IMR-90 (cell line): ENCODE measurements around the gene AMOTL2. TPM values are rescaled to one million over a fixed set of nuclear protein-coding genes. Genes with fewer than 3 reads are reported as not detected.
A peak's percentile ranks its signal among the peaks of the same experiment; 100 is the strongest.

ENCODE experiments used
- ATAC-seq: fragments of 200-7000 bp; cut with Tn5 transposase; 2 replicates; pipeline ENCODE4 v1.9.1; 2020; ENCODE audit warnings: low read depth, mild to moderate bottlenecking, moderate library complexity
- BruUV-seq: library from RNA; stranded (reverse); fragments of 400-500 nt; replicated peaks from 2 replicates; lab custom pipeline; 2021; lab: Mats Ljungman, UMichigan
- CTCF ChIA-PET: fragments of 300-600 bp; formaldehyde crosslinking; extraction: SDS; loops from one replicate; lab custom pipeline; 2021; ENCODE audit warnings: antibody characterized with exemption; lab: Yijun Ruan, JAX
- POLR2A ChIA-PET: fragments of 300-600 bp; sonication (Branson Sonifier 250); formaldehyde crosslinking; loops from one replicate; lab custom pipeline; 2022; ENCODE audit warnings: antibody characterized with exemption; ENCODE audit not compliant: unreplicated experiment; lab: Charles Lee
- DNase-seq: peaks from one replicate; pipeline ENCODE4 v3.0.0; 2013
- H2AFZ ChIP-seq: replicated peaks from 2 replicates; pipeline ENCODE3; 2013; ENCODE audit warnings: low read length, mild to moderate bottlenecking; ENCODE audit not compliant: poor library complexity
- H2AK5ac ChIP-seq: 2 replicates; pipeline ENCODE4 v1.6.1; 2013; ENCODE audit warnings: low read depth, low read length, inconsistent platforms
- H2AK9ac ChIP-seq: replicated peaks from 2 replicates; pipeline ENCODE3; 2013; ENCODE audit warnings: mild to moderate bottlenecking, low read depth, low read length, moderate library complexity; ENCODE audit not compliant: poor library complexity
- H2BK120ac ChIP-seq: 2 replicates; pipeline ENCODE4 v1.6.1; 2013; ENCODE audit warnings: low read depth, low read length, inconsistent platforms
- H2BK15ac ChIP-seq: 3 replicates; pipeline ENCODE4 v1.6.1; 2013; ENCODE audit warnings: low read depth, low read length, inconsistent platforms
- H2BK20ac ChIP-seq: 2 replicates; pipeline ENCODE4 v1.6.1; 2013; ENCODE audit warnings: low read depth, mild to moderate bottlenecking, inconsistent platforms, low read length, moderate library complexity
- H2BK5ac ChIP-seq: 2 replicates; pipeline ENCODE4 v1.6.1; 2013; ENCODE audit warnings: mild to moderate bottlenecking, low read depth, low read length, inconsistent platforms; ENCODE audit not compliant: poor library complexity, severe bottlenecking
- H3K14ac ChIP-seq: replicated peaks from 2 replicates; pipeline ENCODE4 v1.6.1; 2013; ENCODE audit warnings: low read depth, low read length, inconsistent platforms
- H3K18ac ChIP-seq: 2 replicates; pipeline ENCODE4 v1.6.1; 2013; ENCODE audit warnings: low read depth, low read length, control low read depth
- H3K23ac ChIP-seq: 2 replicates; pipeline ENCODE4 v1.6.1; 2013; ENCODE audit warnings: low read depth, low read length, inconsistent platforms
- H3K27ac ChIP-seq: 2 replicates; pipeline ENCODE4 v1.5.1; 2013; ENCODE audit warnings: mild to moderate bottlenecking, control low read depth, low read length; ENCODE audit not compliant: insufficient read depth
- H3K27me3 ChIP-seq: 2 replicates; pipeline ENCODE4 v1.6.1; 2013; ENCODE audit warnings: low read length; ENCODE audit not compliant: control insufficient read depth, insufficient read depth
- H3K36me3 ChIP-seq: 2 replicates; pipeline ENCODE4 v1.6.1; 2013; ENCODE audit warnings: low read length, mixed read lengths; ENCODE audit not compliant: control insufficient read depth, insufficient read depth
- H3K4ac ChIP-seq: 2 replicates; pipeline ENCODE4 v1.6.1; 2013; ENCODE audit warnings: low read depth, low read length, inconsistent platforms
- H3K4me1 ChIP-seq: 2 replicates; pipeline ENCODE4 v1.6.1; 2013; ENCODE audit warnings: low read length, mixed read lengths; ENCODE audit not compliant: control insufficient read depth, insufficient read depth
- H3K4me2 ChIP-seq: 2 replicates; pipeline ENCODE4 v1.6.1; 2013; ENCODE audit warnings: low read depth, mild to moderate bottlenecking, control low read depth, low read length, moderate library complexity
- H3K4me3 ChIP-seq: 2 replicates; pipeline ENCODE4 v1.5.1; 2013; ENCODE audit warnings: low read depth, mild to moderate bottlenecking, control low read depth, low read length, moderate library complexity; ENCODE audit not compliant: insufficient read depth
- H3K56ac ChIP-seq: 2 replicates; pipeline ENCODE4 v1.6.1; 2013; ENCODE audit warnings: low read length, inconsistent platforms; ENCODE audit not compliant: insufficient read depth; ENCODE audit errors: extremely low read depth
- H3K79me1 ChIP-seq, 2 experiments: 2 replicates each; pipeline ENCODE4 v1.6.1; 2013; ENCODE audit warnings: low read length in 2 of 2, inconsistent platforms in 1 of 2, low read depth in 1 of 2
- H3K9ac ChIP-seq: 2 replicates; pipeline ENCODE4 v1.6.1; 2013; ENCODE audit warnings: low read depth, low read length, control low read depth
- H3K9me1 ChIP-seq: 2 replicates; pipeline ENCODE4 v1.6.1; 2013; ENCODE audit warnings: low read length, inconsistent platforms; ENCODE audit not compliant: insufficient read depth
- H3K9me3 ChIP-seq: 2 replicates; pipeline ENCODE4 v1.6.1; 2013; ENCODE audit warnings: low read length; ENCODE audit not compliant: control insufficient read depth, insufficient read depth
- H4K20me1 ChIP-seq: 2 replicates; pipeline ENCODE4 v1.6.1; 2013; ENCODE audit warnings: low read length, inconsistent platforms; ENCODE audit not compliant: insufficient read depth
- H4K5ac ChIP-seq: 2 replicates; pipeline ENCODE4 v1.6.1; 2013; ENCODE audit warnings: mild to moderate bottlenecking, low read depth, low read length, control low read depth
- H4K8ac ChIP-seq, 2 experiments: 2 replicates each; pipeline ENCODE4 v1.6.1; 2013; ENCODE audit warnings: low read depth in 2 of 2, low read length in 2 of 2, control low read depth in 1 of 2, inconsistent platforms in 1 of 2
- H4K91ac ChIP-seq: 2 replicates; pipeline ENCODE4 v1.6.1; 2013; ENCODE audit warnings: low read depth, low read length, inconsistent platforms; ENCODE audit not compliant: insufficient read depth
- BHLHE40 ChIP-seq: fragments of 150-350 bp; IDR thresholded peaks from 2 replicates; pipeline ENCODE4 v1.6.1; 2016; ENCODE audit warnings: mild to moderate bottlenecking, low read depth, low read length
- CEBPB ChIP-seq: IDR thresholded peaks from 2 replicates; pipeline ENCODE4 v1.6.1; 2012; ENCODE audit warnings: low read depth, low read length, improper control_type of control experiment
- CHD1 ChIP-seq: IDR thresholded peaks from 2 replicates; pipeline ENCODE4 v1.6.1; 2012; ENCODE audit warnings: low read depth, low read length, improper control_type of control experiment
- FOS ChIP-seq: fragments of 150-350 bp; IDR thresholded peaks from 2 replicates; pipeline ENCODE4 v1.6.1; 2016; ENCODE audit warnings: low read depth, low read length
- NFE2L2 ChIP-seq: fragments of 150-350 bp; IDR thresholded peaks from 2 replicates; pipeline ENCODE4 v1.6.1; 2016; ENCODE audit warnings: low read depth, mild to moderate bottlenecking, low read length
- RAD21 ChIP-seq: IDR thresholded peaks from 2 replicates; pipeline ENCODE4 v1.6.1; 2012; ENCODE audit warnings: low read length, improper control_type of control experiment
- RFX5 ChIP-seq: IDR thresholded peaks from 2 replicates; pipeline ENCODE4 v1.8.0; 2012; ENCODE audit warnings: low read depth, mild to moderate bottlenecking, low read length, moderate library complexity
- WGBS, 2 experiments: methylation state at CpG; one replicate each; pipeline versions ENCODE4 v1.1.5 to v1.1.7; 2013; ENCODE audit warnings: missing lambda C conversion rate in 2 of 2; ENCODE audit not compliant: insufficient read length in 1 of 2; ENCODE audit errors: extremely low coverage in 2 of 2; 5-methylcytosine and 5-hydroxymethylcytosine counted together
- dilution Hi-C: fragments of 300-500 bp; cut with HindIII; formaldehyde crosslinking; loops from one replicate; pipeline ENCODE4 v1.14.3; 2018; ENCODE audit warnings: low sequenced_read_pairs; ENCODE audit not compliant: unreplicated experiment
- in situ Hi-C: fragments of 300-500 bp; cut with MboI; formaldehyde crosslinking; loops from 3 replicates; pipeline ENCODE4 v1.14.3; 2019; ENCODE audit warnings: low sequenced_read_pairs, inconsistent platforms, mixed read lengths
- intact Hi-C: fragments of 100-400 bp; cut with micrococcal nuclease; formaldehyde crosslinking; loops from 2 replicates; pipeline ENCODE4 v1.10.0; 2022
- polyA plus RNA-seq, 3 experiments: library from polyadenylated mRNA; depleted of rRNA; stranded (reverse); fragments of >200 nt; gene quantifications; 2 replicates each; pipeline ENCODE4 v1.2.3, GENCODE V29; 2012; ENCODE audit warnings: low replicate concordance in 1 of 3
- total RNA-seq: library from RNA; depleted of rRNA; stranded (reverse); fragments of >200 nt; gene quantifications from 2 replicates; pipeline ENCODE4 v1.2.3, GENCODE V29; 2012
- TF ChIP-seq, protein P1 (sequence below): fragments of 150-350 bp; IDR thresholded peaks from 2 replicates; pipeline ENCODE4 v1.6.1; 2016; ENCODE audit warnings: low read depth, mild to moderate bottlenecking, low read length, moderate library complexity, borderline replicate concordance

The AMOTL2 gene
- total and polyA plus RNA-seq, 2 of the 4 experiments (the other 2 are of a cell fraction): 162 to 176 TPM

DNA sequence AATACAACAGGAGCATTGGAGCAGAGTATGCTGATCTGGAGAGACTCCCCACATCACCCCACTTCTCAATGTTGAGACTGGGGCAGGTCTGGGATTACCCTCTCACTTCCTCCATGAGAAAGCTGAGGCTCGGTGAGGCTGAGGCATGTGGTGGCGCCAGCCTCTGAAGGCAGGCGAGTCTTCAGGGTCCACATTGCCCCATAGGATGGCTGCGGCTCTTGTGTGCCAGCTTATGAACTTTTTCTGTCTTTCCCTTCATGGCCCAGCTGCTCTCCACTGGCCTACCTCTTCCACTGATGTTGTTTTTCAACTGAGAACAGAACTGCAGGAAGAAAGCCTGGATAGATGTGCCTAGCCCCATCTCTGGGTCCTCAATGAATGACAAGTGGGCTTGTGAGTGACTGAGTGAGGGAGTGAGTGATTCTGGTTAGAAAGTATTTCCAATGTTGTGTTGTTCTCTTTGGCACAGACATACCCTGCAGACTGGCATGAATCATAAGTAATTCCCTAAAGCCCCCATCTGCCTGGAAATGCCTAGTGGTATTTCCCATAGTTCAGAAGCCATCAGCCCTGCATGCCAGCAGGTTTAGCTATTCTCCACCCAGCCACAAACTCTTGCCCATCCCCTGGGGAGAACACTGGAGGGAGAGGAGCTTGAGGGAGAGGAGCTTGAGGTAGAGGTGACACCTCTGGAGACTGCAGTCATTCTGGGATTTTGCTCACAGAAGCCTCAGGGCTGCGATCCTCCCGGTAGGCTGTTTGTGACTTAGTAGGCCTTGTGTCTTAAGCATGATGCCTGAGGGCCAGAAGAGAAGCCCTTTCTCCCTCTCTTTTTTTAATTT is 56.9 kb downstream of the AMOTL2 start:
- H3K9ac ChIP-seq: no peak overlapping the region; the same call in 1 of the 2 replicates
- dilution Hi-C loops: no loop called here

More for the DNA sequence above, 56.9 kb downstream of the AMOTL2 start:
- H2BK120ac ChIP-seq: peak overlapping the region; percentile 44
- DNase-seq (no peak), ATAC-seq (no peak)
- intact Hi-C loops: no loop called here
- H3K18ac ChIP-seq: peak overlapping the region; percentile 8
- peak overlapping the region; percentile 97; the same call in 2 of the 3 replicates for H2BK15ac ChIP-seq
- H3K4me1 ChIP-seq: peaks cover 32% of the 10 kb centered on the region
- H3K9me3 ChIP-seq: no peaks in the 10 kb centered on the region
- no peaks in the 10 kb centered on the region for H4K20me1 ChIP-seq
- H3K4me2 ChIP-seq: no peak overlapping the region
- H4K91ac ChIP-seq: peak overlapping the region; percentile 85
- in situ Hi-C loops: loop anchor here (5.0 kb wide), 1 partner anchor 35 kb away; no protein-coding TSS in a partner anchor
- BruUV-seq: no TSS peak
- peaks cover 27% of the 10 kb centered on the region for H3K9me1 ChIP-seq
- peak overlapping the region; percentile 40 for H3K27ac ChIP-seq
- H2BK20ac ChIP-seq: peak overlapping the region; percentile 72
- H3K79me1 ChIP-seq: peaks cover 13 to 30% of the 10 kb centered on the region in 2 experiments; a peak in 3 of 4 replicates
- ChIA-PET POLR2A (interaction anchor here (1.1 to 1.5 kb wide), 2 partner anchors 47 to 168 kb away, joined by 3 read pairs; partner anchors contain the start of genes ANAPC13 and CEP63), CTCF (no interaction called here)
- H3K36me3 ChIP-seq: no peaks in the 10 kb centered on the region
- peak overlapping the region; percentile 68 for H3K4ac ChIP-seq
- H3K4me3 ChIP-seq: no peak overlapping the region
- peak overlapping the region; percentile 10 for H2AFZ ChIP-seq
- H4K5ac ChIP-seq: peak overlapping the region; percentile 12; the same call in 1 of the 2 replicates
- no peaks in the 10 kb centered on the region for H3K27me3 ChIP-seq
- H2BK5ac ChIP-seq: peak overlapping the region; percentile 69
- peak overlapping the region; percentile 17 for H2AK9ac ChIP-seq
- H3K23ac ChIP-seq: peak overlapping the region; percentile 23; the same call in 1 of the 2 replicates
- WGBS, 2 experiments: no CpG with 5 or more reads among the region's 6 CpGs
- TF ChIP-seq FOS: no peak
- TF ChIP-seq RAD21: no peak
- no peak for TF ChIP-seq CHD1
- TF ChIP-seq CEBPB: no peak
- no peak for TF ChIP-seq NFE2L2
- TF ChIP-seq, protein P1, sequence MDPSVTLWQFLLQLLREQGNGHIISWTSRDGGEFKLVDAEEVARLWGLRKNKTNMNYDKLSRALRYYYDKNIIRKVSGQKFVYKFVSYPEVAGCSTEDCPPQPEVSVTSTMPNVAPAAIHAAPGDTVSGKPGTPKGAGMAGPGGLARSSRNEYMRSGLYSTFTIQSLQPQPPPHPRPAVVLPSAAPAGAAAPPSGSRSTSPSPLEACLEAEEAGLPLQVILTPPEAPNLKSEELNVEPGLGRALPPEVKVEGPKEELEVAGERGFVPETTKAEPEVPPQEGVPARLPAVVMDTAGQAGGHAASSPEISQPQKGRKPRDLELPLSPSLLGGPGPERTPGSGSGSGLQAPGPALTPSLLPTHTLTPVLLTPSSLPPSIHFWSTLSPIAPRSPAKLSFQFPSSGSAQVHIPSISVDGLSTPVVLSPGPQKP: no peak
- no peak for TF ChIP-seq BHLHE40
- TF ChIP-seq RFX5: no peak
- H3K14ac ChIP-seq: peak overlapping the region; percentile 1
- H3K56ac ChIP-seq: no peak overlapping the region
- H4K8ac ChIP-seq: peak overlapping the region in 1 of 2 experiments; percentile 46; a peak in 3 of 4 replicates
- H2AK5ac ChIP-seq: peak overlapping the region; percentile 78
